HG03045 (cell line): ENCODE results near the gene MKS1.

ENCODE experiments used
- ATAC-seq: cut with Tn5 transposase; IDR thresholded peaks from one replicate; pipeline ENCODE4 v1.9.1; 2021; ENCODE audit warnings: mild to moderate bottlenecking, moderate library complexity; ENCODE audit not compliant: unreplicated experiment

The MKS1 gene

DNA sequence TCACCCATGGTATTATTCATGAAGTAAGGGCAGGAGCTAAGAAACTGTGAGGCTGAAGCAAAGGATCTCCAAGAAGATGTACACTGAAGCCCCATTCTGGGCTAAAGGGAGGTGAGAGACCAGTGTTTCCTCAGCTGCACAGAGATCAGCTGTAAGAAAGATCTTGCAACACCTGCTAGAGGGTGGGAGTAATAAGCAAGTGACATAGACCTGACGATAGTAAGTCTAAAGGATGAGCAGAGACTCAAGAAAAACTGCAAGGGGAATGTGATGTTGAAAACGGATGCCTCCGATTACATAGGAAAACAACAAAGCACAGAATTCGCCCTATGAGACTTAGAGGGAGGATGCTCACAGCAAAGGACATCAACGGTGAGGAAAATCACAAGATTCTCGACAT, 52.4 kb downstream of the MKS1 start, which contains the start of gene OR4D2:
TSS of gene OR4D2 (plus strand) at position 301 of the 400 bp plus-strand sequence. CDS start 2,674 bp downstream, outside the sequence.
- no peak for ATAC-seq

DNA sequence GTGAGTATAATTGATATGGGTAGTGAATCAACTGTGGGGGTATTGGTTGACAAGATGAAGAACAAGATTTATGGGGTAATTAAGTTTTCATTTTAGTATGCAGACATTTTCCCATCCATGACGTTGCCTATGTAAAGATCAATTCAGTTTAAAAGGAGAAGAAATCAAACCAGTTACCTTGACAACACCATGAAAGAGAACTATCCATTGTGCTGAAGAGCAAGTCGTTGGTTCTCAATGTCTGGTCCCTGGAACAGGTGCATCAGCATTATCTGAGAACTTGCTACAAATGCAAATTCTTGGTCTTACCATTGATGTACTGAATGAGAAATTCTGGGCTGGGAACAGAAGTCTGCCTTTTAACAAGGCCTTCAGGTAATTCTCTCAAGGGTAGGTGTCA, 53.1 kb downstream of the MKS1 start:
- no peak for ATAC-seq

DNA sequence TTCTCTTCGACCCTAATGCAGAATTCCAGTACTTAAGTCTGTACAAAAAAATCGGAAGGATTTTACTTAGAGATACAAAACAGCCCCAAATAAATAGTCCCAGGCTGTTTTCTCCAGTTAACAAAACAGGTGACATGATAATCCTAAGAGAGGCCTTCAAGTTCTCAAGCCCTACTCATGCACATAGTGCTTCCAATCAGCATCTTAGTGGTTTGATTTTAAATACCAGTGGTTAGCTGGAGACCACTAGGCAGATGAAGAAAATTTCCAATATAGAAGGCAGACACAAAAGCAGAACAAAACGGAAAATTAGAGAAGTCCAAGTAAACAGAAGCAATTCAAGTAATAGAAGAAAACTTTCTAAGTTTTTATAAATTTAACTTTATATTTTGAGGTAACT, 57.5 kb downstream of the MKS1 start:
- no peak for ATAC-seq

DNA sequence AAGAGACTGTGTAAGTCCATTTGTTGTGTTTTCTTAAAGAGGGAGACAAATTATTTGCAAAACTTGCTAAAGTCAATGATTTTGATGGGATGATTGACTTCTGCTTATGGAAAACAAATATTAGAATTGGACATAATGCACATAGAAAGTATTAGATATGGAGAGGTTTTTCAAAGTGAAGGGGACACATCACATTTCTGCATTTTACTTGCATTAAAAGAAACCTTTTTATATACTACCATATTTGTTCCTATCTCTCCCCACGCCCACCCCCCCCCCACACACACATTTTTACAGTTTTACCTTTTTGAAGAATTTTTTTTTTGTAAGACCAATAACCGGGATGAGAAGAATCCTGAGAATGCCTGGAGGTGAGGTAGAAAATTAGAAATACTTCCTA, 60.9 kb downstream of the MKS1 start:
- no peak for ATAC-seq

DNA sequence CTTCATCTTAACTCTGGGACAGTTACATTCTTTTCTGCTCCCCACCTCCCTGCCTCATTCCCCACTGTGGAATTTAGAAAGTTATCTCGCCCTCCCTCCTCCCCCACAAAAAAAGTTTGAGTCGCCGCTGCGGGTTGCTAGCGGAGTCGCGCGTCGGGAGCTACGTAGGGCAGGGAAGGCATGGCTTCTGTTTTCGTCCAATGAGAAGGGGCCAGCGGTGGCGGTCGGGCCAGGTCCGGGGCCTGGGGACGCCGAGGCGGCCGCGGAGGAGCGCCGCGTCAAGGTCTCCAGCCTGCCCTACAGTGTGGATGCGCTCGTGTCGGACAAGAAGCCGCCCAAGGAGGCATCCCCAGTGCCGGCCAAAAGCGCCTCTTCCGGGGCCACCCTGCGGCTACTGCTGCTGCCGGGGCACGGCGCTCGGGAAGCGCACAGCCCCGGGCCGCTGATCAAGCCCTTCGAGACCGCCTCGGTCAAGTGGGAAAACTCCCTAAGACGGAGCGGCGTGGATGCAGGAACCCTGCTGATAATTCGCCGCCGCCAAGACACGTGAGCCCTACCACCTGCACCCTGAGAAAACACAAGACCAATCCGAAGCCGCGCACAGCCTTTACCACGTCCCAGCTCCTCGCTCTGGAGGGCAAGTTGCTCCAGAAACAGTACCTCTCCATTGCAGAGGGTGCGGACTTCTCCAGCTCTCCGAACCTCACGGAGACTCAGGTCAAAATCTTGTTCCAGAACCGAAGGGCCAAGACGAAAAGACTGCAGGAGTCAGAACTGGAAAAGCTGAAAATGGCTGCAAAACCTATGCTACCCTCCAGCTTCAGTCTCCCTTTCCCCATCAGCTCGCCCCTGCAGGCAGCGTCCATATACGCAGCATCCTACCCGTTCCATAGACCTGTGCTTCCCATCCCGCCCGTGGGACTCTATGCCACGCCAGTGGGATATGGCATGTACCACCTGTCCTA, 61.9 kb downstream of the MKS1 start:
- no peak for ATAC-seq
